NCI-H748 (cell line): ENCODE measurements around the gene SBF2.

Source experiments
- DNase-seq: peaks from one replicate; lab custom pipeline; 2025; ENCODE audit not compliant: unreplicated experiment; lab: John Stamatoyannopoulos, UW

SBF2 gene

GRCh38 chr11:10293423-10294289 is at the start of gene SBF2:
Gene SBF2 (minus strand): TSS chr11:10294219. CDS start chr11:10294069, 150 bp downstream.
- peak; percentile 88 for DNase-seq

GRCh38 chr11:10338287-10338686 is 44.3 kb upstream of the SBF2 start:
- DNase-seq = no peak

GRCh38 chr11:10333490-10333889 is 39.5 kb upstream of the SBF2 start:
- no peak for DNase-seq

- no peak for DNase-seq
Measured at GRCh38 chr11:10331548-10332289, 37.7 kb upstream of the SBF2 start.

- no peak for DNase-seq
Measured at GRCh38 chr11:10329935-10330334, 35.9 kb upstream of the SBF2 start.

- no peak for DNase-seq
Measured at GRCh38 chr11:10329356-10329755, 35.3 kb upstream of the SBF2 start.

GRCh38 chr11:10328314-10329098 is 34.5 kb upstream of the SBF2 start:
- no peak for DNase-seq

- DNase-seq = no peak
Measured at GRCh38 chr11:10327254-10327653, 33.2 kb upstream of the SBF2 start.

- no peak for DNase-seq
Measured at GRCh38 chr11:10326012-10326964, 32.3 kb upstream of the SBF2 start.

- no peak for DNase-seq
Measured at GRCh38 chr11:10325277-10326011, 31.4 kb upstream of the SBF2 start.

- DNase-seq = no peak
Measured at GRCh38 chr11:10324474-10324873, 30.5 kb upstream of the SBF2 start.

- no peak for DNase-seq
Measured at GRCh38 chr11:10323793-10324170, 29.8 kb upstream of the SBF2 start.

GRCh38 chr11:10322830-10323792 is 29.1 kb upstream of the SBF2 start:
- DNase-seq = peak; percentile 63

- DNase-seq = no peak
Measured at GRCh38 chr11:10322401-10322800, 28.4 kb upstream of the SBF2 start.

- no peak for DNase-seq
Measured at GRCh38 chr11:10320736-10321465, 26.9 kb upstream of the SBF2 start.

GRCh38 chr11:10319702-10320558 is 25.9 kb upstream of the SBF2 start:
- no peak for DNase-seq

- DNase-seq = peak; percentile 77
Measured at GRCh38 chr11:10318527-10318802, 24.4 kb upstream of the SBF2 start.
